GM18861 (cell line): ENCODE data around the gene KIF3A.

Experiments used
- ATAC-seq: cut with Tn5 transposase; IDR thresholded peaks from one replicate; pipeline ENCODE4 v1.9.1; 2021; ENCODE audit not compliant: unreplicated experiment

The KIF3A gene

GRCh38 chr5:132679166-132679565 lies 58.2 kb downstream of the KIF3A start:
- no peak for ATAC-seq

DNA sequence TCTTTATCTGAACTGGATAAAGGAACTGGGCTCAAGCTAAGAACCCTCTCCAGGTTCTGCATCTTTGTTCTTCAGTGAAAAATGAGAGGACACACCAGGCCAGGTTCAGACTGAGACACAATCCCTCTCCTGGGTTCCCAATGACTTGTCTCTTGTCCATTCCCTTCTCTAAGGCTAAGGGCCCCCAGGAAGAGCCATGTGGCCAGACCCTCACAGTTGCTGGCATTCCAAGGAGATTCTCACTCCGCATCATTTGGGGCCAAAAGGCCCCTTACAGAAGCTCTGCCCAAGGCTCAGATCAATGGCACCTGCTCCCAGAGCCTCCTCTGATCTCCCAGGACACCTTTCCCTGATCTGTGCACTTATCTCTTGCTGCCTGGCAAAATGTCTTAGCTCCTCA lies 58.6 kb downstream of the KIF3A start:
- ATAC-seq, result no peak

DNA sequence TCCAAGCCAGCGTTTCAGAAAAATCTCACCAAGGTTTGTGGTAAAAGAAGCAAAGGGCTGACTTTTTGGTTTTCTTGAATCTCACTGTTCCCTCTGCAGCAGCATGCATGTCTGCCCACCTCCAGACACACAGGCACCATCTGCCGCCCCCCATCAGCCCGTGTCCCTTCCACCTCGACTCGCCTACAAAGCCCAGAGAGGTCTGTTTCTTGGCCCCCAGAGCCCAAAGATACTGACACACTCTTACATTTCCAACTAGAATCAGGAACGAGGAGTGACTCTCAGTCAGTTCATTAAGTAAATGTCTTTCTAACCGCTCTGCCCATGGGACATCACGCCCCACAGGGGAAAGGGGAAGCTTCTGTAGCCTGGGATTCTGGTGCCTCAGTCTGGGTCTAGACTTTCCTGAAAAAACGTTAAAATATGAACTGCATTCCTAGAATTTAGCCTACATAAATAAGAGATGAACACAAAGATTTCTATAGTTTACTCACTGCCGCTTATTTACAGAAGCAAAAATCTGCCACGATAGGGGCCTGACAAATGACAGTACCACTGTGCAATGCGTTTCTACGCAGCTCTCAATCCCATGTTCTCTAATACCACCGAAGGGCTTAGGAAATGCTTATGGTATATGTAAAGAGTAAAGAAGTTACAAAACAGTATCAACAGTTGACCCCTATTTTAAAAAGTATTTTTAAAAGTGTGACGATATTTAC lies 59.5 kb downstream of the KIF3A start:
- ATAC-seq, result no peak

- ATAC-seq, result no peak
Measured at GRCh38 chr5:132677191-132677590, 60.2 kb downstream of the KIF3A start.

DNA sequence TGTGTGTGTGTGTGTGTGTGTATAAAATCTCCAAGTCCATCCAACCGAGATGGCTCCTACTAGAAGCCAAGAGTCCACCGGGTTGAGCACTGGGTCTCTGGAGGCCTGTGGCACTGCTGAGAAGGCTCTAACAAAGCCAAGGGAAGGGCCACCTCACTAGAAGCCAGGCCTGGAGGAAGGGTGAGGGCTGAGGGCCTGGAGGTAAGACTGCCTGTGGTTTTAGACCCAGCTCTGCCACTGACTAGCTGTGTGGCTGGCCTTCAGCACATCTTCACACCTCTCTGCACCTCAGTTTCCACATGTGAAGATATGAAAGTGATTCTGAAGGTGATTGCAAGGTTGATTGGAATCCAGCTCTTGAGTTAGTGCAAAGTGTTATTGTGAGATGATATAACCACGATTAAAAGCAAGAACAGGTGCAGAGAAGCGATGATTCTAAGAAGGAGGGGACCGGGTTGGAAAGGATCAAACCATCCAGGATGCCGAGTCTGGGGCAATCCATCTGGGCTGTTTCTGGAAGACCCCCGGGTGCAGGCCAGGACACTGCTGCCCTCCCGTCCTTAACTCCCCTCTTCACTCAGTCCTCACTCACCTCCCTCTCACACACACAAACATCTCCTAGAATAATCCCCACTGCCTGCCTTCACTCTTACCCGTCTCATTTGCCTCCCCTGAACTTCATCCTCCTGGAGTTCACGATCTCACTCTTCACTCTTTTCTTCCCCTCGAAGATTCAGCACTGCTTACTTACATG lies 61.2 kb downstream of the KIF3A start:
- no peak for ATAC-seq

DNA sequence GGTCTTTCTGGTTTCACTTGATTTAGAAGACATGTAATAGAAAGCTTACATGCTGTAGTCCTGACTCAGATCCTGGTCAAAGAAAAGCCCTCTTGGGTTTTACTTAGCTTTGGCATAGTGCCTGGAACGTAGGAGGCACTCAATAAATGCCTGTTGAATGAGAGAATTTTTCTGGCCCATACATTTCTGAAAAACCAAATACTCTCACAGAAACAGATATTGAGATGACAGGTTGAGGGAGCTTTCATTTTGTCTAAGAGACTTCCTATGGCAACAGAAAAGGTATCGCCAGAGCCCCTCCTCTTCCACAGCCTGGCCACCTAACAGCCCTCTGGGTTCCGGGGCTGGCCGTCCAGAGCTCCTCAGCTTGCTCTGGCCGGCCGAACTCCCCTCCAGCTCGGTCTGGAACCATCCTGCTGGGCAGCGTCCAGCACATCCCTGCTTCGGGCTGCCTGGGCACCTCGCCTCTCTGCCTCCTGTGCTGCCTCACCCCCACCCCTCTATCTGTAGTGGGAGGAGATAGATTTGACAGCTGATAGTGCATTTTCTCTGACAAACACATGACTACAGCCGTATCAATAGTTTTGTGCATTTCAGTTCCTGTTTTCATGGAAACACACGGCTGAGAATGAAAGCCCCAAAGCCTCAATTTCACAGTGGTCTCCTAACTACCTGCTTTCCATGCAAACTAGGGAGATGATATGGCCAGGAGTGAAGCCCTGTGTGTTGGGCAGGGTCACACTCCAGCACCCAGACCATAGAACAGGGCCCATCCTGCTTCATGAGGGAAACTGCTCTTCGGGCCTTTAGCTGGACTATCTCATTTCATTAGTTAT lies 62.5 kb downstream of the KIF3A start:
- ATAC-seq, result peak; percentile 69

GRCh38 chr5:132673939-132674630 lies 63.3 kb downstream of the KIF3A start, which contains the start of gene IL4:
TSS of gene IL4 (plus strand) at chr5:132673989. CDS start at chr5:132674051, 62 bp downstream.
- ATAC-seq, result no peak

GRCh38 chr5:132673488-132673887 lies 63.9 kb downstream of the KIF3A start:
- no peak for ATAC-seq

DNA sequence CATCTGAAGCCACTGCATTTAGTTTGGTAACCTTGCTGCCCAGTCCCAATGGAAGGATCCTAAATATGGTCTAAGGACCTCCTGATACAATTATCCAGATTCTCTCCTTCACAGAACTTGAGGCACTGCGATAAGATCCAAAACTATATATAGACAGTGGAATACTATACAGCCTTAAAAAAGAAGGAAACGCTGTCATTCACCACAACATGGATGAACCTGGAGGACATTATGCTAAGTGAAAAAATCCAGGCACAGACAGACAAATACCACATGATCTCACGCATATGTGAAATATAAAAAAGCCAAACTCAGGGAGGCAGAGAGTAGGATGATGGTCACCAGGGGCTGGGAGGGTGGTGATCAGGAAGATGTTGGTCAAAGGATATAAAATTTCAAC lies 66.3 kb downstream of the KIF3A start:
- ATAC-seq, result no peak

- ATAC-seq, result no peak
Measured at GRCh38 chr5:132669966-132670882, 67.1 kb downstream of the KIF3A start.

DNA sequence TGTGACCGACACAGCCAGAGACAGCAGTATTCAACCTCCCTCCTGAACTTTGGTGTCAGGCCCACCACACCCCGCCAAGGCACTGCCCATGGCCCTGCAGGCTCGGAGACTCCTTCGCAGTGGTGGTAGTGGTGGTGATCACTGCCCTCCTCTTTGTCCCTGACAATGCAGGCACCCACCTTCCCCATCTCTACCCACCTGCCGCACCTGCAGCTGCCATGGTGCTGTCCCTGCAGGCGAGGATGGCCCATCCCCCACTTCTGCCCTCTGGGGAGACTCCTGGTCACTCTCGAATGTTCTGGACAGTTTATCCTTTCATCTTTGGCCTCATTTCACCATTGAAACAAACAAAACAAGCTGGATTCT lies 67.9 kb downstream of the KIF3A start:
- ATAC-seq, result no peak

- no peak for ATAC-seq
Measured at GRCh38 chr5:132668706-132669454, 68.5 kb downstream of the KIF3A start.

- ATAC-seq, result no peak
Measured at GRCh38 chr5:132667761-132668705, 69.3 kb downstream of the KIF3A start.

GRCh38 chr5:132667309-132667708 lies 70.0 kb downstream of the KIF3A start:
- ATAC-seq, result no peak

DNA sequence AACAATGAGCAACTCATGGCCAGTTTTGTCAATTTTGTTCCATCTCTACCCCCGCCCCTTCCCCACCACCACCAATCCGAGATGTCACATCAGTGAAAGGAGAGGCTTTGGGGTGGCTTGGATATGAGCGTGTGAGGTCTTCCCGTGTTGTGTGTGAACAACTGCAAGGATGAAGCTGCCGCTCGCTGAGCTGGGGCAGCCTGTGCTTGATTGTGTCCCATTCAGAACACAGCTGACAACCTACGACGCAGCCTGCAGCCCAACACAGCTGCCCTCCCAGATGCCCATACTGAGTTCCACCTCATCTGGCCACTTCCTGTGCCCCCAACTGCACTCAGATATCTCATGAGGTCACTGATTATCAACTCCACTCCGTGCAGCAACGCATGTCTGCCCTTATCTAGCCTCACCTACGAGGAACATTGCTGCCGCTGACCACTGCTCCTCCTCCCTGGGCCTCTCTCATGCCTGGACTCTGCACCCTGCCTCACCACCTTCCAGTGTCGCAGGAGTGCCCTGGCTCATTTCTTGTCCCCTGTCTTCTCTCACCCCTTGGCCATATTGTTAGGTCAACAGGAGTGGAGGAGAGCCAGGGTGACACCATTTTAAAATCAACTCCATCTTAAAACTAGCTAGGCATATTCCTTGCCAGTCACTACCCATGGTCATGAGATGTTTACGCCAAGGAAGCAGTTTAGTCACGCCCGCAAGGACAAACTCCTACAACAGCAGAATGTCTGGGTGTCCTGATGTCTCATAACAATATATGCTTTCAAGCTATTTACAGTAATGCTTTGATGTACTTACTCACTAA lies 70.8 kb downstream of the KIF3A start:
- ATAC-seq, result no peak

DNA sequence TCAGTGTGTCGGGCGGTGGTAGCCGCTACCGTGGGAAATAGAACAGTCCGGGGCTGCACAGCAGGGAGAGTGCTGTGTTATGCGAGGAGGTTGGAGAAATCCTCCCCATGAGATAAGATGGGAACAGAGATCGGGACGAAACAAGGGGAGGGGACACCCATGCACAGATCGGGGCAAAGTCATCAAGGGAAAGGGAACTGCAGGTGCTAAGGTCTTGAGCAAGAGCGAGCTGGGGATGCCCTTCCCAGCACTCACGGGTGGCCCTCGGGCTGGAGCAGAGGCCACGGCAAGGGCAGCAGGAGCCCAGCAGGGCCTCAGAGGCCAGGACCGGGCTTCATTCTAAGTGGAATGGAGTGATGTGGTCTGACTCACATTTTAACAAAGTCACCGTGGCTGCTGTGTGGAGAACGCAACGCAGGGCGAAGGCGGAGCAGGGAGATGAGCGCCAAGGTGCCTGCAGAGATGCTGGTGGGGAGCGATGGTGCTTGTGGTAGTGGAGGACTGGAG lies 71.7 kb downstream of the KIF3A start:
- no peak for ATAC-seq

- ATAC-seq, result no peak
Measured at GRCh38 chr5:132664696-132665209, 72.6 kb downstream of the KIF3A start.
